ENCODE results near the gene METTL25.
A peak's percentile ranks its signal among the peaks of the same experiment; 100 is the strongest.

GRCh38 chr12:82358200-82359114 lies at the start of gene METTL25, which contains the start of gene CCDC59:
- TF ChIP-seq CTCF (optimal IDR thresholded peaks at IDR 0.05 in 1 of 3, IDR thresholded peaks at IDR 0.05 in 1 of 3, conservative IDR thresholded peaks at IDR 0.05 in 1 of 3; ENCODE audit: extremely low read depth in 1 of 3, insufficient read depth in 2 of 3, low read length in 3 of 3), result peak; percentile 82 to 97 (median 96)
- no peak for TF ChIP-seq EZH2 (IDR thresholded peaks at IDR 0.05; ENCODE audit: low read length)
